GM21786 (cell line): ENCODE results near the gene FITM2.

ENCODE experiments used
- ATAC-seq: cut with Tn5 transposase; IDR thresholded peaks from one replicate; pipeline ENCODE4 v1.9.1; 2021; ENCODE audit not compliant: unreplicated experiment

Gene FITM2

DNA sequence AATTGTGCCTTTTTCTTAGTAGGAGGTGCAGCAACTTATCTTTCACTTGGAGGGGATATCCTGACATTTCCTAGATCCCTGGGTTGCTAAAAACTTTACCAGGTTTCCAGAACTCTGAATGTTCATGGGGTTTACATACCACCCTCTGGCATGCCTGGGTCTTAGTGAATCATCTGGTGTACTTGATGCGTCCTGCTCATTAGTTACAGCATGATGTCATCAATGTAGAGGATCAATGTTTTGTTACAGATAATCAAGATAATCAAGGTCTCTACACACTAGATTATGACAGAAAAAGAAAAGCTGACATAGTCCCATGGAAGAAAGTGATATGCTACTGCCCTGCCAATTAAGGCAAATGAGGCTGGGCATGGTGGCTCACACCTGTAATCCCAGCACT, 27.0 kb downstream of the FITM2 start:
- no peak for ATAC-seq

DNA sequence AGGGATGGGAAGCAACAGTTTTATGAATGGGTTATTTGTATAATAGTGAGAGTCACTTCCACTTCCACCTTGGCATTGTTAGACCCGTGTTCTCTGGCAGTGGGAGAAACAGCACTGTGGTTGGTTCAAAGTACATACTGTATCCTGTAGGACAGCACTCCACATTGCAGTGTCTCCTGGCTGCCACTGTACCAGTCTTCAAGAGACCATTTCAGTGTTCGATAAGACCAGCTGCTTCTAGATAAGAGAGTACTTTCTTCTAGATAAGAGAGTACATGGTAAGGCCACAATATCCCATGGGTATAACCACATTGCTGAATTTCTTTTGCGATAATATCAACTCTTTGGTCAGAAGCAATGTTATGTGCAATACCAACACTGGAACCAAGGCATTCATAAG, 28.8 kb downstream of the FITM2 start:
- ATAC-seq: no peak

DNA sequence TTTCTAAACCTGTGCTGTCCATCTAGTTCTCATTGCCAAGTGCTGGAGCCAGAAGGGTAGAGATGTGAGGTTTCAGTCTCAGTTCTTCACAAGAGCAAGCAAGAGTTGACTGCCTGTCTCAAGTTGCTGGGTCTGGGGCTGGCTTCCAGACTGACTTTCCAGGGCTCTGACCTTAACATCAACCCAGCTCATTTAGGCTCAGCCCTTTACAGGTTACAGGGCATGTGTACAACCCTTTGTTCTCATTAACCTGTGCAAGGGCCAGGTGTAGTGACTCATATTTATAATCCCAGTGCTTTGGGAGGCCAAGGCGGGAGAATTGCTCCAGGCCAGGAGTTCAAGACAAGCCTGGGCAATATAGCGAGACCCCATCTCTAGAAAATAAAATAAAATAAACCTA, 30.6 kb downstream of the FITM2 start:
- ATAC-seq: no peak

DNA sequence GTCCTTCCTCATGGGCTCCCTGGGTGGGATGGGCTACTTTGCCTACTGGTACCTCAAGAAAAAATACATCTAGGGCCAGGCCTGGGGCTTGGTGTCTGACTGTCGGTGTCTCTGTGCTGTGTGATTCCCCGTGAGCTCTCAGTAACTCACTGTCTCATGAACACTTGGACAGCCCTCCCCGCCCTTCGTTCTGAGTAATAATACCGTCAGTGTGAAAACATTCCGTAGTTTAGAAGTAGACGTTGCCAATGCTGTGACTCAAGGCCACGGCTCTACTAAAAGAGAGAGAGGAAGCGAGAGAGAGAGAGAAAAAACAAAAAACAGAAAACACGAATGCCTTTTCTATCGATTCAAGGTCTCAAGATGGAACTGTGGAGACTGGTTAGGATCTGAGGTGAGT, 31.8 kb downstream of the FITM2 start:
- ATAC-seq: no peak

DNA sequence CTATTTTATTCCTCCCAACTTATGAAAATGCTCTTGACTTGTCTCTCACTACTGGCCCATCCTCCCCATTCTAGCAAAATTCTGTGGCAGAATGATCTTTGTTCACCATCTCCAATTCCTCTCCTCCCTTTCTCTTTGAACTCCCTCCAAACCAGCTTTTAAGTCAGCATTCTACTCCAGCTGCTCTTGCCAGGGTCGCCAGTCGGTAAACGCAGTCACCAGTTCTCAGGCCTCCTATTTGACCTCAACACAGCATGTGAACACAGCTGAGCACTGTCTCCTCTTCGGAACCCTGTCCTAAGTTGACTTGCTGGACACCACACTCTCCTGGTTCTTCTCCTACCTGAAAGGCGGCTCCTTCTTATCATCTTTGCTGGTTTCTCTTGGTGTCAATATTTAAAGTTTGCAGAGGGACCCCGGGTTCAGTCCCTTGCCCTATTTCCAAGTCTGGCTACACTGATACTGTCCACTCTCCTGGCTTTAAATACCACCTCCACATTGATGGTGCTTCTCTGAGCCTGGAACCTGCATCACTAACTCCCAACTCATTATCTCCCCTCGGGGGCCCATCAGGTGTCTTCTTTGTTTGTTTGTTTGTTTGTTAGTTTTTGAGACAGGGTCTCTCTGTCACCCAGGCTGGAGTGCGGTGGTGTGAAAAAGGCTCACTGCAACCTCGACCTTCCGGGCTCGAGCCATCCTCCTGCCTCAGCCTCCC, 36.5 kb downstream of the FITM2 start:
- no peak for ATAC-seq

DNA sequence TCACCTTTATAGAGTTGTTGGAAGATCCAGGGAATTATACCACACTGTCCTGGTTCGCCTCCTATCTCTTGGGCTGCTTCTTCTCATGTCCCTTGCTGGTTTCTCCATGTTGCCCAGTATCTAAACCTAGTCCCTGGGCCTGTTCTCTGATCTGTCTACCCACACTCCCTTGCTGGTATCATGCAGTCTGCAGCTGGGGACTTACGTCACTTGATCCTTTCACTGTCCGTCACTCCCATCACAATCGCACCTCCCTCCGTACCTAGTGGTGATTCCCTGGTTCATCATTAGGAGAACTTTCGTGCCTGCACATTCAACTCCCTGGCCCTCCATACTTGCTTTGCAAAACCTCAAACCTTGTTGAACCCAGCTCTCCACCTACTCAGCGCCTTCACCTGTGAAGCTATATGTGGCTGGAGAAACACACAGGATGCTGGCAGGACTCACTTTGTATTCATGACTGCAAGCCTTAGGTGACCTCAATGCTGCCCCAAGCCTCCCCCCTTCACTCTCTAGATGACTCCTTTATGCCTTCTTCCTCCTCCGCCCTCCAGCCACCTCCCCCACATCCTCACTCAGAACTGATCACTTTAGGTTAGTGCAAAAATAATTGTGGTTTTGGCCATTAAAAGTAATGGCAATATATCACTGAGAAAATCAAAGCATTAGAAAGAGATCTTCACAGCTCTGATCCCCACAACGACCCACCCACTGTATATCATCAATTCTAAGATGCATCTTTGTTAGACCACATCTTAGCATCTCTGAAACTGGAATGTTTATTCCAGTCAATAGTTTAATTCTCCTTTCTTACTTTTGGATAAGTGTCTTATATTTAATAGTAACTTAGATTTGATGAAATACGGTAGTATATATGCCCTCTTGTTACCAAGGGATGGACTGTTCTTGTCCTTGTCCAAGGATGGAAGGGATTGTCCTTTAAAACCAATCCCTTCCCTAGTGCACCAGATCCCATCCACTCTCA, 37.5 kb downstream of the FITM2 start:
- ATAC-seq: no peak

DNA sequence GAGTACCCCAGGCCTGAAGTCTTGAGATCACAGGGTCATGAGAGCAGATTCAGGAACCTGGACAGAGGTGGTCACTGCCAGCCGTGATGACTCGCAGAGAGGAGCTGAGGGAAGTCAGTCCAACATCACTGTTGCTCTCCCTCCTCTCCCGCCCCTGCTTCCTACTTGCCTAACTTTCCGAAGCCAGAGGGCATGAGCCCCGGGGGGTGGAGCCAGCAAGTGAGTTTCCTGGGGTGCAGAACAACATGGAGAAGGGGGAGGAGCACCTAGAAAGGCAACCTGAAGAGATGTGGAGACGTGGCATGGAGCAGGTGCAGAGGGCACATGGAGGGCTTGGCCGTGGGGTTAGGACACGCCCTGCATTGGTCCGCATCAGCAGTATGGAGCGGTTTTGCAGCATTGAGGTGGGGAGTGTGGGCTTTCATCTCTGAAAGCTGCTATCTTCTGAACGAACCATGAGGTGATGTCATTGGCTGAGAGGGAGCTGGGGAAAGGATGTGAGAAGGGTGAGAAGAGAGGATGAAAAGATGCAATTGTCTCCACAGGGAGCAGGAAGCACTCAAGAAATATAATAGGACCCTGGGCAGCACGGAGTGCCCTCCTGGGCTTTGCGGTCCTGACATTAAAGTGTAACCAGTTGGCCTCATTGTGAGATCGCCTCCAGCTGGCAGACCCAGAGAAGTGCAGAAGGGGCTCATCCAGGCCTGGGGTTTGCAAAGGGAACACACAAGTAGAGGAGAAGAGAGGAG, 38.9 kb downstream of the FITM2 start:
- ATAC-seq: no peak

DNA sequence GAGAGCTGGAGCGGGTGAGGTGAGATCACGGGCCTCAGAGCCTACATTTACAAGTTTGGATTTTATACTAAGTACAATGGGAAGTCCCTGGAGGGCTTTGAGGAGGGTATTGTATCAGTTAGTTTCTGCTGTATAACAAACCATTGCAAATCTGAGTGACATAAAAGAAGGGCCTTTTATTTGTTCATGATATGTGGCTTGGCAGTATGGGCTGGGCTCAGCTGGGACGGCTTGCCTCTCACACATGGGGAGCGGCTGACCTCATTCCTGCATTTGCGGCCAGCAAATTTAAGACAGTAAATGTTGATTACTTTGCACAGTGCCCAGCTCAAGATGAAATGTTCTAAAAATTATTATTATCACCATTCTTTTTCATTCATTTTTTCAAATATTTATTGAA, 42.2 kb downstream of the FITM2 start:
- ATAC-seq: no peak

DNA sequence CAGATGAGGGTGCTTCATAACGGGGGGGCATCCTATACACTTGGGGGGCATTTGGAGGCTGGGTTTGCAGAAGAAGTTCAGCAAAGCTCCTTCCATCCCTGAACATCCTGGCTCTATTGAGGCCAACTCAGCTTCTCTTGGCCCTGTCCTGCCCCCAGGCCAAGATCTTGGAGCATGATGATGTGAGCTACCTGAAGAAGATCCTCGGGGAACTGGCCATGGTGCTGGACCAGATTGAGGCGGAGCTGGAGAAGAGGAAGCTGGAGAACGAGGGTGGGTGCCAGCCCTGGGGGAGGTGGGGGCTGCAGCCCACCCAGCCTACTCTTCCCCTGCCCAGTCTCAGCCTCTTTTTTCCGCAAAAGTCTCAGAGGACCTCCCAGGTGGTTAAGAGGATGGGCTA, 46.7 kb downstream of the FITM2 start:
- ATAC-seq: no peak

DNA sequence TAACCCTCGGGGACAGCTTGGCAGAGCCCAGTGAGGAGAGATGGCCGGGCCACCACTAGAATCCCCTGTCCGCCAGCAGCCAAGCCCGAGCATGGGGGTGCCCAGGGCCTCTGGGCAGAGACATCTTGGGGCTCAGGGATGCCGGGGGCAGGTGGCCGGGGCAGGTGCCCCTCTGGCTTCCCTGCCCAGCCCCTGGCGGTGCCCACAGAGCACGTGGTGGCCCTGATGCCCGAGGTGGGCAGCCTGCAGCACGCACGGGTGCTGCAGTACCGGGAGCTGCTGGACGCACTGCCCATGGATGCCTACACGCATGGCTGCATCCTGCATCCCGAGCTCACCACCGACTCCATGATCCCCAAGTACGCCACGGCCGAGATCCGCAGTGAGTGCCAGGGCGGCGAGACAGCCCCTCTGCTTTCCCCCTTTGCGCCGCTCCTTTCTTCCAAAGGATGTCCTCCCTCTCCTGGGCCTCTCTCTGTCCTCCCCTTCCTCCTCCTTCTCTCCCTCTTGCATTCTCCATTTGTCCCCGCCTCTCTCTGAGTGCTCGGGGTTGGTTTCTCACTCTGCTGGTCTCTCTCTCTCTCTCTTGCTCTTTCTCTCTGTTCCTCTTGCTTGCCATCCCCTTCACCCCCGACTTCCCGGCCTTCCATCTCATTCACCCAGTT, 52.6 kb downstream of the FITM2 start:
- ATAC-seq: no peak

DNA sequence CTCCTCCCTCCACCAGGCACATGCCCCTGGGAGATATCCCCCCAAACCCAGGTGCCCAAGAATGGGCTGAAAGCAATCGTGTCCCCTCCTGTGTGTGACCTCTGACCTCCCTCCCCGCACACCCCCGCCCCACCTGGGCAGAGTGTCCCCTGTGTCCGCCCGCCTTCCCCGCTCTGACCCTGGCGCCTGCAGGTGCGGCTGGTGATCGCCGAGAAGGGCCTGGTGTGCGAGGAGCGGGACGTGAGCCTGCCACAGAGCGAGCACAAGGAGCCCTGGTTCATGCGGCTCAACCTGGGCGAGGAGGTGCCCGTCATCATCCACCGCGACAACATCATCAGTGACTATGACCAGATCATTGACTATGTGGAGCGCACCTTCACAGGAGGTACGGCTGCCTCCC, 54.0 kb downstream of the FITM2 start:
- no peak for ATAC-seq

DNA sequence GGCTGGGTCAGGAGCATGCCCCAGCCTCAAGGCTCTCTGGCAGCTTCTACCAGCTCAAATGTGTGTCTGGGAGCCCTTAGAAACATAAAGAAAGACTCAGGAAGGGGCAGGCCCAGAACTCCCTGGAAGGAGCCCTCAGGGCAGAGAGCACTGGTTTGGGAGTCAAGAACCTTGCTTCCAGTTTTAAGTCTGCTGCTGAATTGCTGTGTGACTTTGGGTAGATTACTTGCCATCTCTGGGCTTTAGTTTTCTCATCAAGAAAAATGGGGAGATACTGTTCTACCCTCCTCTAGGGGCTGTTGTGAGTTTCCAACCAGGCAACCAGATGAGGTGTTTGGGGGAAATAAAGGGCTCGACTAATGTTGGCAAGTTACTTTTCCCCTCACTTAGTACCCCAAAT, 55.1 kb downstream of the FITM2 start:
- ATAC-seq: no peak

DNA sequence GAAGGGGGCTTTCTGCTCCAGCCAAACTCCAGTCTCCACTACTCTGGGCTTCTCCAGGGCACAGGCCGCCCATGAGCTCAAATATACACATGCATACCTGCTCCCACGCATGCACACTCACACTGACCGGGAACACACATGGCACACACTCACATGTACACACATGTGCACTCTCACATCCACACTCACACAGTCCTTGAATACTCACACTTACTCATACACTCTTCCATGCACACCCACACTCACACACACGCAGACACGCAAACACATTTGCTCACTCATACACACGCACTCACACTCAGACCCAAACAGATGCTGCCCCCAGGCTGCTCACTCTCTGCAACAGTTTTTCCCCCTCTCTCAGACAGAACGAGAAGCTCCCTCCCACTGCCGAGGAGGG, 56.9 kb downstream of the FITM2 start:
- ATAC-seq: no peak

DNA sequence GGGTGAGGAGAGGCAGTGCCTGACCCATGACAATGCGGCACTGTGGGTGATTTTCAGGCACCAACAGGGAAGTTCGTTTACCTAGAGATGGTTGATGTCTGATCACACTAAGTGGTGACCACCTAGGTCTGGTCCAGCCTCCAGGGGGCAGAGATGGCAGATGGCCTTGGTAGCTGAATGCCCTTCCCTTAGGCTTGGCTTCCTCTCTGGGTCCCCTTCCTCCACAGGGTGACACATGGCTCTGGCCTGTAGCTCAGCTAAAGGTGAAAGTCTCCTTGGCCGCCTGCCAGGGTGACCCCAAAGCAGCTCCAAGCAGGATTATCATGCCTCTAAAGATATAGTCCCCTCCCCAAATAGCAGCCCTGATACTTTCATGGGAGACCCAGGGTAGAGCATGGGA, 57.5 kb downstream of the FITM2 start:
- no peak for ATAC-seq
